K562 (cell line): ENCODE results near the gene ZNF335. TPM values are rescaled to one million over a fixed set of nuclear protein-coding genes. Genes with fewer than 3 reads are reported as not detected.

Experiments
- ATAC-seq: fragments of 200-7000 bp; cut with Tn5 transposase; 3 replicates; pipeline ENCODE4 v1.9.1; 2020; ENCODE audit warnings: moderate library complexity
- BruUV-seq: library from RNA; stranded (reverse); fragments of 400-500 nt; replicated peaks from 2 replicates; lab custom pipeline; 2021; lab: Mats Ljungman, UMichigan
- CTCF ChIA-PET: fragments of 300-600 bp; formaldehyde crosslinking; extraction: SDS; loops from one replicate; lab custom pipeline; 2021; ENCODE audit warnings: low intra/inter-chr PET ratio; lab: Yijun Ruan, JAX
- POLR2A ChIA-PET: fragments of 300-600, 350-650 bp; sonication (Branson Sonifier 250); formaldehyde crosslinking; extraction: SDS; loops from one replicate; lab custom pipeline; 2021; ENCODE audit warnings: antibody characterized with exemption, inconsistent platforms; lab: Yijun Ruan, JAX
- DNase-seq, 4 experiments: peaks; one replicate each; pipeline versions ENCODE4 v3.0.0 to v3.0.0-alpha.2; 2011 to 2018; ENCODE audit warnings: low spot score in 3 of 4, mixed read lengths in 3 of 4; ENCODE audit errors: extremely low read depth in 1 of 4
- FAIRE-seq: peaks from 2 replicates; lab custom pipeline; 2011; peaks lifted over from hg19 to GRCh38; lab: Jason Lieb, UNC
- H2AFZ ChIP-seq: 2 replicates; pipeline ENCODE4 v1.6.0; 2011; ENCODE audit warnings: low read depth, low read length, control low read depth, inconsistent platforms
- H3K27ac ChIP-seq: fragments of 200-600 bp; 3 replicates; pipeline ENCODE4 v1.8.0; 2011; ENCODE audit warnings: low read depth, mild to moderate bottlenecking, control low read depth, inconsistent platforms, low read length, moderate library complexity, mixed read lengths; ENCODE audit errors: extremely low read depth
- H3K27me3 ChIP-seq, 2 experiments: fragments of 300-600 bp in 1 of 2; 2 replicates in 1 of 2; 3 replicates in 1 of 2; pipeline versions ENCODE4 v1.6.0 to v1.8.0; 2011; ENCODE audit warnings: inconsistent platforms in 2 of 2, low read length in 2 of 2, mild to moderate bottlenecking in 1 of 2, mixed read lengths in 1 of 2, moderate library complexity in 1 of 2; ENCODE audit not compliant: control insufficient read depth in 2 of 2, insufficient read depth in 2 of 2
- H3K36me3 ChIP-seq: fragments of 300-600 bp; 3 replicates; pipeline ENCODE4 v1.8.0; 2011; ENCODE audit warnings: mild to moderate bottlenecking, low read length, inconsistent platforms; ENCODE audit not compliant: control insufficient read depth, insufficient read depth
- H3K4me1 ChIP-seq, 2 experiments: fragments of 200-600 bp in 1 of 2; replicated peaks in 1 of 2; 2 replicates in 1 of 2; 3 replicates in 1 of 2; pipeline versions ENCODE4 v1.5.1 to v1.8.0; 2011; ENCODE audit warnings: inconsistent platforms in 2 of 2, low read length in 2 of 2, mild to moderate bottlenecking in 1 of 2, mixed read lengths in 1 of 2, moderate library complexity in 1 of 2; ENCODE audit not compliant: control insufficient read depth in 2 of 2, insufficient read depth in 2 of 2
- H3K4me2 ChIP-seq: 2 replicates; pipeline ENCODE4 v1.6.1; 2011; ENCODE audit warnings: low read length, control low read depth, inconsistent platforms, mixed read lengths; ENCODE audit not compliant: insufficient read depth
- H3K4me3 ChIP-seq: fragments of 200-600 bp; sonication (generic), shearing (Covaris generic); 2 replicates; pipeline ENCODE4 v1.5.1; 2016; ENCODE audit warnings: control low read depth, inconsistent platforms
- H3K79me2 ChIP-seq: fragments of 200-600 bp; 3 replicates; pipeline ENCODE4 v1.8.0; 2011; ENCODE audit warnings: low read length, inconsistent platforms; ENCODE audit not compliant: control insufficient read depth, insufficient read depth
- H3K9ac ChIP-seq, 2 experiments: 2 replicates each; pipeline versions ENCODE4 v1.6.0 to v1.6.1; 2011; ENCODE audit warnings: low read depth in 2 of 2, low read length in 2 of 2, control low read depth in 1 of 2, inconsistent platforms in 1 of 2, mild to moderate bottlenecking in 1 of 2, mixed read lengths in 1 of 2; ENCODE audit not compliant: insufficient read depth in 1 of 2
- H3K9me1 ChIP-seq: one replicate; pipeline ENCODE4 v1.6.0; 2011; ENCODE audit warnings: inconsistent platforms, mild to moderate bottlenecking, low read length, moderate library complexity; ENCODE audit not compliant: control insufficient read depth, insufficient read depth
- H3K9me3 ChIP-seq: replicated peaks from 2 replicates; pipeline ENCODE4 v1.5.1; 2011; ENCODE audit warnings: low read depth, low read length, inconsistent platforms; ENCODE audit not compliant: control insufficient read depth, insufficient read depth
- H4K20me1 ChIP-seq: replicated peaks from 2 replicates; pipeline ENCODE4 v1.6.1; 2011; ENCODE audit warnings: low read length, inconsistent platforms, mixed read lengths; ENCODE audit not compliant: control insufficient read depth, insufficient read depth
- CCAR2 ChIP-seq: fragments of 200-400 bp; formaldehyde crosslinking; IDR thresholded peaks from 2 replicates; pipeline ENCODE4 v1.6.1; 2017; ENCODE audit warnings: mild to moderate bottlenecking, low read depth, low read length
- CCNT2 ChIP-seq: IDR thresholded peaks from 2 replicates; pipeline ENCODE4 v1.6.1; 2011; ENCODE audit warnings: borderline replicate concordance, low read depth, mild to moderate bottlenecking, moderate library complexity, mixed read lengths, low read length; ENCODE audit not compliant: insufficient read length; ENCODE audit errors: extremely low read depth
- CHCHD3 ChIP-seq: fragments of 250-450 bp; sonication (Bioruptor Pico); IDR thresholded peaks from 2 replicates; pipeline ENCODE4 v2.1.2; 2022; ENCODE audit warnings: mild to moderate bottlenecking
- KDM4B ChIP-seq, 2 experiments: fragments of 450-650 bp in 1 of 2; sonication (generic) in 1 of 2; IDR thresholded peaks; 2 replicates each; pipeline ENCODE4 v1.6.1; 2016 to 2017; ENCODE audit warnings: borderline replicate concordance in 2 of 2, antibody characterized with exemption in 1 of 2, low read depth in 1 of 2, mild to moderate bottlenecking in 1 of 2
- NCOA4 ChIP-seq: fragments of 450-650 bp; IDR thresholded peaks from 2 replicates; pipeline ENCODE4 v1.6.1; 2018; ENCODE audit warnings: mild to moderate bottlenecking; ENCODE audit not compliant: partially characterized antibody
- OTX1 ChIP-seq: fragments of 450-650 bp; formaldehyde crosslinking; IDR thresholded peaks from 2 replicates; pipeline ENCODE4 v1.4.0; 2022; ENCODE audit warnings: mild to moderate bottlenecking
- PHF20 ChIP-seq: fragments of 450-650 bp; IDR thresholded peaks from 2 replicates; pipeline ENCODE4 v1.6.1; 2018; ENCODE audit not compliant: partially characterized antibody
- SRF ChIP-seq, 2 experiments: fragments of 250-450, 450-650 bp in 1 of 2; sonication (Bioruptor Pico) in 1 of 2; sonication (generic) in 1 of 2; formaldehyde crosslinking; IDR thresholded peaks; 2 replicates each; pipeline versions ENCODE4 v1.5.0 to v1.5.1; 2020 to 2022; ENCODE audit warnings: mild to moderate bottlenecking in 1 of 2, missing genetic modification reagents in 1 of 2
- ZNF263 ChIP-seq: sonication (generic); formaldehyde crosslinking; IDR thresholded peaks from 2 replicates; pipeline ENCODE4 v1.8.0; 2022; ENCODE audit warnings: mild to moderate bottlenecking, missing genetic modification reagents, borderline replicate concordance
- ZNF79 ChIP-seq: fragments of 250-450 bp; sonication (Bioruptor Pico); IDR thresholded peaks from 2 replicates; pipeline ENCODE4 v1.4.0; 2020; ENCODE audit warnings: low read depth, mild to moderate bottlenecking, moderate library complexity
- WGBS: fragments of 100-300 bp; shearing (Covaris generic); methylation state at CpG from one replicate; pipeline ENCODE4 v1.1.6; 2016; ENCODE audit warnings: low coverage, mixed read lengths; ENCODE audit not compliant: insufficient coverage; ENCODE audit errors: missing lambda C conversion rate; 5-methylcytosine and 5-hydroxymethylcytosine counted together
- in situ Hi-C: fragments of 300-500 bp; cut with MboI; formaldehyde crosslinking; loops from 4 replicates; pipeline ENCODE4 v1.15.0; 2018; ENCODE audit warnings: inconsistent platforms, mixed read lengths
- intact Hi-C: fragments of 100-400 bp; cut with micrococcal nuclease; formaldehyde crosslinking; loops from 2 replicates; pipeline ENCODE4 v1.14.2; 2022
- polyA plus RNA-seq, 8 experiments: library from polyadenylated mRNA; depleted of rRNA in 4 of 8; stranded (reverse) in 5 of 8; unstranded in 3 of 8; fragments of >200 nt; fragmentation: Nextera tagmentation in 2 of 8; fragmentation: Illumina TruSeq in 1 of 8; extraction: Ambion mirVana in 2 of 8; extraction: Trizol in 1 of 8; gene quantifications; 2 replicates each; pipeline versions ENCODE4 v1.2.1 to v1.2.3, GENCODE V29; 2011 to 2014; ENCODE audit warnings: inconsistent platforms in 1 of 8, missing spikeins in 1 of 8
- total RNA-seq, 7 experiments: library from RNA; depleted of rRNA in 6 of 7; stranded (reverse); fragments of >200 nt in 6 of 7; fragmentation: Illumina TruSeq in 2 of 7; extraction: Trizol in 2 of 7; gene quantifications; 2 replicates each; pipeline versions ENCODE4 v1.2.1 to v1.2.3, GENCODE V29; 2011 to 2021; ENCODE audit warnings: low replicate concordance in 1 of 7

Gene ZNF335
- total and polyA plus RNA-seq, 9 of the 15 experiments (the other 6 are each of a cell fraction or from before 2014, with no cell fraction given): 0.39 to 16.0 (median 7.6) TPM

DNA sequence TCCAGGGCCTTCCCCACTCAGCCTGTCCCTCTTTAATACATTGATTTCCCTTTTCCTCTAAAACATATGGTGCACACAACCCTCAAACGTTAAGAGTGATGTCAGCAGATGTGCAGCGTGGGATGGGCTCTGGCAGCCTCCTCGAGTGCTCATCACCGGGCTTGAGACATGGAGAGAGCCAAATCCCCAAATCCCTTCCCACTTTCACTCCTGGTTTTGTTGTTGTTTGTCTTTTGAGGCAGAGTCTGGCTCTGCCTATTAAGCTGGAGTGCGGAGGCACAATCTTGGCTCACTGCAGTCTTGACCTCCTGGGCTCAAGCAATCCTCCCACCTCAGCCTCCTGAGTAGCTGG is 54.2 kb downstream of the ZNF335 start:
- no peak overlapping the region for H3K9ac ChIP-seq
- H3K9me3 ChIP-seq: no peaks in the 10 kb centered on the region
- POLR2A ChIA-PET: interaction anchor here (0.7 to 2.2 kb wide), 4 partner anchors 9 to 27 kb away, joined by 3 to 9 read pairs (median 4); partner anchors contain the start of genes CTSA, NEURL2 and PCIF1
- ATAC-seq: no peak
- WGBS: 48% methylated on average over 5 of the region's 5 CpGs
- no peak overlapping the region for H3K4me3 ChIP-seq
- TF ChIP-seq KDM4B (IDR thresholded peaks at IDR 0.05; ENCODE audit: borderline replicate concordance in 2 of 2, low read depth in 1 of 2): no peak
- 0 out of 2 replicates have a peak, but pooled peaks cover 3% of the 10 kb centered on the region for H4K20me1 ChIP-seq
- intact Hi-C loops: no loop called here
- no peak for DNase-seq
- no peak overlapping the region for H3K27ac ChIP-seq
- no peaks in the 10 kb centered on the region for H3K9me1 ChIP-seq
- in situ Hi-C loops: no loop called here
- no peaks in the 10 kb centered on the region for H3K36me3 ChIP-seq
- H3K4me1 ChIP-seq: peaks cover 9 to 16% of the 10 kb centered on the region in 2 experiments; a peak in 4 of 5 replicates
- H3K4me2 ChIP-seq: no peak overlapping the region
- H3K27me3 ChIP-seq: no peaks in the 10 kb centered on the region
- no peak overlapping the region for H2AFZ ChIP-seq
- no peaks in the 10 kb centered on the region for H3K79me2 ChIP-seq
- BruUV-seq: no TSS peak
- no peak for FAIRE-seq
- CTCF ChIA-PET: no interaction called here

DNA sequence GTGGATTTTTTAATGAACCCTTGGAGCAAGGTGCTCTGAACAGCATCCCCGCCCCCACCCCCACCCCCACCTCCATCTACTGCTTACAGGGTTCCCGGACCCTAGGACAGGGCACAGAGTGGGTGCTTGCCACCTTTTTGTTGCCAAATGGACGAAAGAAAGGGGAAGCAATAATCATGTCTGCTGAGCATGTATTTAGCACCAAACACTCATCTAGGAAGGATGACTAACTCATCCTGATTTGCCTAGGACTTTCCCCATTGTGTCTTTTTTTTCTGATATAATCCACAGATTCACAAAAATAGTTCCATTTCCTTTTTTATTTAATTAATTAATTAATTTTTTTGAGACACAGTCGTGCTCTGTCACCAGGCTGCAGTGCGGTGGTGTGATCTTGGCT is 58.9 kb downstream of the ZNF335 start:
- BruUV-seq: no TSS peak
- H3K9me1 ChIP-seq: no peaks in the 10 kb centered on the region
- ATAC-seq (no peak), DNase-seq (no peak), FAIRE-seq (no peak)
- peaks cover 3% of the 10 kb centered on the region; the same call in 1 of the 3 replicates for H3K36me3 ChIP-seq
- no peaks in the 10 kb centered on the region for H3K9me3 ChIP-seq
- no peak overlapping the region for H3K4me2 ChIP-seq
- no peaks in the 10 kb centered on the region for H4K20me1 ChIP-seq
- no peak for TF ChIP-seq SRF (CRISPR knock-in tag; IDR thresholded peaks at IDR 0.05)
- TF ChIP-seq ZNF79 (CRISPR knock-in tag): no peak
- TF ChIP-seq CCAR2: no peak
- TF ChIP-seq CCNT2: no peak
- no peak for TF ChIP-seq PHF20
- no peak for TF ChIP-seq NCOA4
- no peak for TF ChIP-seq CHCHD3
- no peak for TF ChIP-seq OTX1 (CRISPR knock-in tag)
- TF ChIP-seq ZNF263 (CRISPR knock-in tag): no peak
- no peaks in the 10 kb centered on the region for H3K27me3 ChIP-seq
- in situ Hi-C loops (no loop called here), intact Hi-C loops (no loop called here)
- ChIA-PET CTCF (no interaction called here), POLR2A (interaction anchor here (1.4 kb wide), 1 partner anchor 14 kb away, joined by 3 read pairs; no protein-coding TSS in a partner anchor)
- WGBS: 72% methylated on average over 3 of the region's 5 CpGs
- H3K27ac ChIP-seq: no peak overlapping the region
- no peak overlapping the region for H3K4me3 ChIP-seq
- H3K4me1 ChIP-seq: peaks cover 25 to 39% of the 10 kb centered on the region in 2 experiments
- H3K9ac ChIP-seq: no peak overlapping the region
- H2AFZ ChIP-seq: no peak overlapping the region
- peaks cover 15% of the 10 kb centered on the region for H3K79me2 ChIP-seq
